Measurements from ENCODE around the gene ATP6V0D1.
"Not testable (repeated sequence)": the region's sequence is repeated elsewhere in the genome, so short reads cannot be mapped to it uniquely, and the experiment has no call there.

The ATP6V0D1 gene

DNA sequence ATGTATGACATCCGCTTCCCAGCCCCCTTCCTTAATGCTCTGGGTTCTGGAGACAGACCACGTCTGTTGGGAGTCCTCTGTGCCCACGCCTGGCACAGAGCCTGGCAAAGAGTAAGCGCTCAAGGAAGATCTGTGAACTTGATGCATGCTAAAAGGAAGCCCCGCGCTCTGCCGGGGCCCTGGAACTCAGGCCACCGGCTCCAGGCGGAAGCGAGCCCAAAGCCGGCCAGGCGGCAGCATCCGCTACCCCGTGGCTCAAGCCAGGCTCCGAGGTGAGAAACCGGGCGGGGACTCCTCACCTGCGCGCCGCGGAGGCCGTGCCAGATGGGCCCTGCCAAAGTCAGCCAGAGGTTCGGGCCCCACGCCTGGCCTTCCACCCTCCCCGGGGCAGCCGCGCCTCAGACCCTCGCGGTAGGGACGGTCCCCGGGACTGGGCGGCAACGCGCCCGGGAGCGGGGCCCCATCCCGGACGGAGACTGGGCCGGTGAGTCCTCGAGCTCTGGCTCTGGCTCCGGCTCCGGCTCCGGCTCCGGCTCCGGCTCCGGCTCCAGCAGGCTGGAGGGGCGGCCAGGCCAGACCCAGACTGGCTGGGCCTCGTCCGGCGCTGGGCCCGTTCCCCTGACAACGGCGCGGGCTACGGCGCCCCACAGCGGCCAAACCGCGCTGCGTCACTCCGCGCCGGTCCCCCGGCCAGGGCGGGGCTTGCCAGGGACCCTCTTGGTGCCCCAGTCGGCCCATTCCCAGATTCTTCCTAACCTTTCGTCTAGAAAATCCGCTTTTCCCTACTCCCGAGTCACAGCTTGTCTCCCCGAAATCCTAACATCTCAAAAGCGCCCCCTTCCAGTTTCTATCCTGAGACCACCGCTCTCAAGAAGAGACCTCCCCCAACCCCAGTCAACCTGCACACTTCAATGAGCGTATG is 64.8 kb downstream of the ATP6V0D1 start, which contains the start of gene ZDHHC1:
TSS of gene ZDHHC1 (minus strand) at position 606 of the 922 bp plus-strand sequence. CDS start 8,702 bp downstream, outside the sequence.
- peak within 1 kb of the TSS; percentile 80 for H2AFZ ChIP-seq
- H3K9me3 ChIP-seq (ENCODE audit: control insufficient read depth, low read length): no peaks in the 10 kb centered on the region

DNA sequence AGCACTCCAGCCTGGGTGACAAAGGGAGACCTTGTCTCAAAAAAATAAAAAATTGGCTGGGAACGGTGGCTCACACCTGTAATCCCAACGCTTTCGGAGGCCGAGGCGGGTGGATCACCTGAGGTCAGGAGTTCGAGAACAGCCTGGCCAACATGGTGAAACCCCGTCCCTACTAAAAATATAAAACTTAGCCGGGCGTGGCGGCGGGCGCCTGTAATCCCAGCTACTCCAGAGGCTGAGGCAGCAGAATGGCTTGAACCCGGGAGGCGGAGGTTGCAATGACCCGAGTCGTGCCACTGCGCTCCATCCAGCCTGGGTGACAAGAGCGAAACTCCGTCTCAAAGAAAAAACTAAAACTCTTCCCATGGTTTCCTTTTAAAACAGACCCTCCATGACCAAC is 65.5 kb downstream of the ATP6V0D1 start:
- H3K79me2 ChIP-seq; H3K27ac ChIP-seq; H3K9me3 ChIP-seq (ENCODE audit: control insufficient read depth, low read length); H3K27me3 ChIP-seq (ENCODE audit: control insufficient read depth, insufficient read depth, low read length); H3K9ac ChIP-seq; H3K36me3 ChIP-seq (ENCODE audit: control insufficient read depth, insufficient read depth, low read length): not testable (repeated sequence)
- peak overlapping the region; percentile 80 for H2AFZ ChIP-seq
- H3K4me3 ChIP-seq (ENCODE audit: low read depth, low read length): peak overlapping the region; percentile 89
- H3K4me1 ChIP-seq: peaks cover 24% of the 10 kb centered on the region
- peak overlapping the region; percentile 90 for H3K4me2 ChIP-seq (ENCODE audit: low read length)

More for the DNA sequence above, 64.8 kb downstream of the ATP6V0D1 start, which contains the start of gene ZDHHC1:
- Histone ChIP-seq H3K4me2 (ENCODE audit: low read length) (peak within 1 kb of the TSS; percentile 90), H3K79me2 (no peaks in the 10 kb centered on the region), H3K27me3 (ENCODE audit: control insufficient read depth, insufficient read depth, low read length) (no peaks in the 10 kb centered on the region), H3K4me3 (ENCODE audit: low read depth, low read length) (peak within 1 kb of the TSS; percentile 89), H3K9ac (peak within 1 kb of the TSS; percentile 40), H3K4me1 (peaks cover 24% of the 10 kb centered on the region), H3K27ac (peak within 1 kb of the TSS; percentile 58), H3K36me3 (ENCODE audit: control insufficient read depth, insufficient read depth, low read length) (no peaks in the 10 kb centered on the region)
- TF ChIP-seq, protein P1, sequence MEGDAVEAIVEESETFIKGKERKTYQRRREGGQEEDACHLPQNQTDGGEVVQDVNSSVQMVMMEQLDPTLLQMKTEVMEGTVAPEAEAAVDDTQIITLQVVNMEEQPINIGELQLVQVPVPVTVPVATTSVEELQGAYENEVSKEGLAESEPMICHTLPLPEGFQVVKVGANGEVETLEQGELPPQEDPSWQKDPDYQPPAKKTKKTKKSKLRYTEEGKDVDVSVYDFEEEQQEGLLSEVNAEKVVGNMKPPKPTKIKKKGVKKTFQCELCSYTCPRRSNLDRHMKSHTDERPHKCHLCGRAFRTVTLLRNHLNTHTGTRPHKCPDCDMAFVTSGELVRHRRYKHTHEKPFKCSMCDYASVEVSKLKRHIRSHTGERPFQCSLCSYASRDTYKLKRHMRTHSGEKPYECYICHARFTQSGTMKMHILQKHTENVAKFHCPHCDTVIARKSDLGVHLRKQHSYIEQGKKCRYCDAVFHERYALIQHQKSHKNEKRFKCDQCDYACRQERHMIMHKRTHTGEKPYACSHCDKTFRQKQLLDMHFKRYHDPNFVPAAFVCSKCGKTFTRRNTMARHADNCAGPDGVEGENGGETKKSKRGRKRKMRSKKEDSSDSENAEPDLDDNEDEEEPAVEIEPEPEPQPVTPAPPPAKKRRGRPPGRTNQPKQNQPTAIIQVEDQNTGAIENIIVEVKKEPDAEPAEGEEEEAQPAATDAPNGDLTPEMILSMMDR (IDR thresholded peaks at IDR 0.05): peak; percentile 61

- TF ChIP-seq, protein P1 (IDR thresholded peaks at IDR 0.05): no peak
- Histone ChIP-seq H3K79me2 (no peaks in the 10 kb centered on the region), H3K36me3 (ENCODE audit: control insufficient read depth, insufficient read depth, low read length) (no peaks in the 10 kb centered on the region), H2AFZ (no peak overlapping the region), H3K27ac (no peak overlapping the region), H3K9ac (no peak overlapping the region), H3K27me3 (ENCODE audit: control insufficient read depth, insufficient read depth, low read length) (no peaks in the 10 kb centered on the region), H3K4me3 (ENCODE audit: low read depth, low read length) (no peak overlapping the region), H3K4me1 (peaks cover 21% of the 10 kb centered on the region), H3K9me3 (ENCODE audit: control insufficient read depth, low read length) (no peaks in the 10 kb centered on the region), H3K4me2 (ENCODE audit: low read length) (no peak overlapping the region)
These were observed 66.7 kb downstream of the ATP6V0D1 start for GRCh38 chr16:67413978-67414911.

DNA sequence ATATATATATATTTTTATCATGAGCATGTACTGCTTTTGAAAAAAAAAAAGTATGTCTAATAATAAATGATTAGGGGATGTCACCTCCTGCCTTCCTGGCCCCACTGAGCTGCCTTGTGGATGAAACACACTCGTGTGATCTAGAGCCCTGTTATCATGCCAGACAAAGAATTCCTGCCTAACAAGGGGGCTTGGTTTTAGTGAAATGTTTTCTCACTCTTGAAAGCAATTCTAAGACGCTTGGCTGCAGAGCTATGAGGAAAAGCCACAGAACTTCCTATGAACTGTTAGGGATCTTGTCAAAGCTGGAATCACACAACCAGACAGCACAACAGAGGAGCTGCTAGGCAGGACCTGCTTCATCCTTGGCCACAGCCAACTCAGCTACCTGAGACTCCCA is 68.7 kb downstream of the ATP6V0D1 start:
- Histone ChIP-seq H3K79me2 (no peaks in the 10 kb centered on the region), H3K9me3 (ENCODE audit: control insufficient read depth, low read length) (no peaks in the 10 kb centered on the region), H3K27ac (no peak overlapping the region), H2AFZ (no peak overlapping the region), H3K9ac (no peak overlapping the region), H3K36me3 (ENCODE audit: control insufficient read depth, insufficient read depth, low read length) (no peaks in the 10 kb centered on the region), H3K4me2 (ENCODE audit: low read length) (no peak overlapping the region), H3K27me3 (ENCODE audit: control insufficient read depth, insufficient read depth, low read length) (no peaks in the 10 kb centered on the region), H3K4me3 (ENCODE audit: low read depth, low read length) (no peak overlapping the region), H3K4me1 (peaks cover 9% of the 10 kb centered on the region)
- TF ChIP-seq, protein P1 (IDR thresholded peaks at IDR 0.05): no peak

DNA sequence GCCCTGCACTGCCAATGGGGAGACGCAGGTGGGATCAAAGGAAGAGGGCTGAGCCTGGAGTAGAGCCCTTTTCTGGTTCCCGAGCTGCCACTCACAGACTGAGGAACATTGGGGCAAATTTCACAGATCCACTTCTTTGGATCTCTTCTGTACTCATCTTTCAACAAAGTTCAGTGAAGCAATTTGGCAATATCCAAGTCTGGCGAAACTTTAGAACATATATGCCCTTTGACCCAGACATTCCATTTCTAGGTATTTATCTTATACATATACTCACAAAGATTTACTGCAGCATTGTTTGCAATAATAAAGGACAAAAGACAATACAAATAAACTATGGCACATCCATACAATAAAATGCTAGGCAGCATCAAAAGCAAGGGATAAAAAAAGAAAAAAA is 69.6 kb downstream of the ATP6V0D1 start:
- Histone ChIP-seq H3K4me3 (ENCODE audit: low read depth, low read length) (no peak overlapping the region), H2AFZ (no peak overlapping the region), H3K79me2 (no peaks in the 10 kb centered on the region), H3K27me3 (ENCODE audit: control insufficient read depth, insufficient read depth, low read length) (no peaks in the 10 kb centered on the region), H3K4me2 (ENCODE audit: low read length) (no peak overlapping the region), H3K9ac (no peak overlapping the region), H3K36me3 (ENCODE audit: control insufficient read depth, insufficient read depth, low read length) (no peaks in the 10 kb centered on the region), H3K4me1 (no peaks in the 10 kb centered on the region), H3K27ac (no peak overlapping the region), H3K9me3 (ENCODE audit: control insufficient read depth, low read length) (no peaks in the 10 kb centered on the region)
- TF ChIP-seq, protein P1 (IDR thresholded peaks at IDR 0.05): no peak

All from parathyroid adenoma (tissue), 2 donors.